ENCODE results near the gene DIPK1B.

DNA sequence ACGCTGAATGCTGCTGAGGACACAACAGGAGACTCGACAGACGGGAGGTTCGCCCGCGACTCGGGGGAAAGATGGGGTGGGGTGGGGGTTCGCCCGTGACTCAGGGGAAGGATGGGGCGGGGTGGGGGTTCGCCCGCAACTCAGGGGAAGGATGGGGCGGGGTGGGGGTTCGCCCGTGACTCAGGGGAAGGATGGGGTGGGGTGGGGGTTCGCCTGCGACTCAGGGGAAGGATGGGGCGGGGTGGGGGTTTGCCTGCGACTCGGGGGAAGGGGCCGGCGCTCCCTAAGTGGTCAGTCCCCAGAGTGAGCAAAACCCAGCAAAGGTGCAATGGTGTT is 33.8 kb downstream of the DIPK1B start:
- TF ChIP-seq, protein P1, sequence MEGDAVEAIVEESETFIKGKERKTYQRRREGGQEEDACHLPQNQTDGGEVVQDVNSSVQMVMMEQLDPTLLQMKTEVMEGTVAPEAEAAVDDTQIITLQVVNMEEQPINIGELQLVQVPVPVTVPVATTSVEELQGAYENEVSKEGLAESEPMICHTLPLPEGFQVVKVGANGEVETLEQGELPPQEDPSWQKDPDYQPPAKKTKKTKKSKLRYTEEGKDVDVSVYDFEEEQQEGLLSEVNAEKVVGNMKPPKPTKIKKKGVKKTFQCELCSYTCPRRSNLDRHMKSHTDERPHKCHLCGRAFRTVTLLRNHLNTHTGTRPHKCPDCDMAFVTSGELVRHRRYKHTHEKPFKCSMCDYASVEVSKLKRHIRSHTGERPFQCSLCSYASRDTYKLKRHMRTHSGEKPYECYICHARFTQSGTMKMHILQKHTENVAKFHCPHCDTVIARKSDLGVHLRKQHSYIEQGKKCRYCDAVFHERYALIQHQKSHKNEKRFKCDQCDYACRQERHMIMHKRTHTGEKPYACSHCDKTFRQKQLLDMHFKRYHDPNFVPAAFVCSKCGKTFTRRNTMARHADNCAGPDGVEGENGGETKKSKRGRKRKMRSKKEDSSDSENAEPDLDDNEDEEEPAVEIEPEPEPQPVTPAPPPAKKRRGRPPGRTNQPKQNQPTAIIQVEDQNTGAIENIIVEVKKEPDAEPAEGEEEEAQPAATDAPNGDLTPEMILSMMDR (IDR thresholded peaks at IDR 0.05; ENCODE audit: low read depth, low read length): no peak
- no peak for TF ChIP-seq POLR2A (IDR thresholded peaks at IDR 0.05; ENCODE audit: extremely low read depth, insufficient read length)
- TF ChIP-seq, protein P2, sequence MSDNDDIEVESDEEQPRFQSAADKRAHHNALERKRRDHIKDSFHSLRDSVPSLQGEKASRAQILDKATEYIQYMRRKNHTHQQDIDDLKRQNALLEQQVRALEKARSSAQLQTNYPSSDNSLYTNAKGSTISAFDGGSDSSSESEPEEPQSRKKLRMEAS (IDR thresholded peaks at IDR 0.05; ENCODE audit: low read depth, low read length): no peak
- TF ChIP-seq MYC (IDR thresholded peaks at IDR 0.05; ENCODE audit: low read depth, low read length): no peak

Measured in NB4 (cell line).